DND-41 (cell line): ENCODE results near the gene PLA2G12B.

Experiments used
- ATAC-seq: fragments of 200-7000 bp; cut with Tn5 transposase; 3 replicates; pipeline ENCODE4 v1.9.1; 2021; ENCODE audit warnings: low read depth; ENCODE audit not compliant: insufficient read depth
- DNase-seq: peaks from one replicate; pipeline ENCODE4 v3.0.0-alpha.2; 2020
- H2AFZ ChIP-seq: 2 replicates; pipeline ENCODE4 v1.6.0; 2012; ENCODE audit warnings: low read depth, low read length
- H3K27ac ChIP-seq: 2 replicates; pipeline ENCODE4 v1.5.1; 2012; ENCODE audit warnings: low read length, inconsistent platforms
- H3K27me3 ChIP-seq: fragments of 200-600 bp; sonication (generic); 2 replicates; pipeline ENCODE4 v1.6.0; 2012; ENCODE audit warnings: low read length, mild to moderate bottlenecking, inconsistent platforms; ENCODE audit not compliant: insufficient read depth, poor library complexity
- H3K36me3 ChIP-seq: 2 replicates; pipeline ENCODE4 v1.5.1; 2012; ENCODE audit warnings: low read length, inconsistent platforms; ENCODE audit not compliant: insufficient read depth
- H3K4me1 ChIP-seq: 2 replicates; pipeline ENCODE4 v1.5.1; 2012; ENCODE audit warnings: mild to moderate bottlenecking, low read length; ENCODE audit not compliant: insufficient read depth
- H3K4me2 ChIP-seq: 2 replicates; pipeline ENCODE4 v1.6.0; 2012; ENCODE audit warnings: mild to moderate bottlenecking, moderate library complexity, low read length, inconsistent platforms; ENCODE audit not compliant: insufficient read depth
- H3K4me3 ChIP-seq, 2 experiments: fragments of 200-600 bp in 1 of 2; shearing (Covaris generic) in 1 of 2; 2 replicates each; pipeline ENCODE4 v1.5.1; 2012 to 2016; ENCODE audit warnings: inconsistent platforms in 2 of 2, low read length in 2 of 2, mild to moderate bottlenecking in 2 of 2, low read depth in 1 of 2, moderate library complexity in 1 of 2
- H3K79me2 ChIP-seq: 2 replicates; pipeline ENCODE4 v1.6.0; 2012; ENCODE audit warnings: low read length, inconsistent platforms; ENCODE audit not compliant: insufficient read depth
- H3K9ac ChIP-seq: 2 replicates; pipeline ENCODE4 v1.6.0; 2012; ENCODE audit warnings: low read depth, mild to moderate bottlenecking, inconsistent platforms, low read length, moderate library complexity
- H3K9me3 ChIP-seq: 2 replicates; pipeline ENCODE4 v1.5.1; 2012; ENCODE audit warnings: low read length, moderate library complexity, mild to moderate bottlenecking, inconsistent platforms; ENCODE audit not compliant: insufficient read depth, severe bottlenecking
- H4K20me1 ChIP-seq: 2 replicates; pipeline ENCODE4 v1.6.0; 2012; ENCODE audit warnings: low read length; ENCODE audit not compliant: insufficient read depth
- EZH2 ChIP-seq: IDR thresholded peaks from 3 replicates; pipeline ENCODE4 v1.6.1; 2012; ENCODE audit warnings: borderline replicate concordance, low read depth, mild to moderate bottlenecking, moderate library complexity, low read length, inconsistent platforms; ENCODE audit not compliant: severe bottlenecking
- TF ChIP-seq, protein P1 (sequence below): IDR thresholded peaks from 2 replicates; pipeline ENCODE4 v1.5.1; 2012; ENCODE audit warnings: borderline replicate concordance, low read length, moderate library complexity, mild to moderate bottlenecking; ENCODE audit not compliant: poor library complexity, severe bottlenecking; ENCODE audit errors: extremely low read depth

PLA2G12B gene

DNA sequence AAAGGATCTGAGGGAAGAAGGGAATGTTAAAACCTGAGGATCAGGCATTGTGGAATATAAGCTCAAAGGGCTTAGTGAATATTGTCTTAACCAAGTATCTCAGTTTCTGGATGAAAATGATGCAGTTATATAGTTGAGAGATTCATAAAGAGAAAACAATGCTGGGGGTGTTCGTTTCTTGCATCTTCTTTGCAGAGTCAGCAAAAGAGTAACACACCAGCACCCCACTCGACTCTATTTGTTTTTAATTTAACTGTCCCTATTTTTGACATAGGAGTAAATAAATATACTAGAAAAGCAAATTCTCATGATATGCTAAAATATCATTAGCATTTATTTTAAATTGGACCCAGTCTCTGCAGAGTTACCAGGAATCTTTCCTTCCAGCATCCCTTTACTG, 68.7 kb downstream of the PLA2G12B start:
- Histone ChIP-seq H3K4me2 (no peak overlapping the region), H3K9me3 (no peaks in the 10 kb centered on the region), H4K20me1 (no peaks in the 10 kb centered on the region), H2AFZ (no peak overlapping the region), H3K79me2 (no peaks in the 10 kb centered on the region), H3K4me1 (no peaks in the 10 kb centered on the region), H3K27ac (no peak overlapping the region), H3K9ac (no peak overlapping the region), H3K4me3 (no peak overlapping the region), H3K36me3 (peaks cover 24% of the 10 kb centered on the region; the same call in 1 of the 2 replicates), H3K27me3 (no peaks in the 10 kb centered on the region)
- ATAC-seq (no peak), DNase-seq (no peak)
- TF ChIP-seq EZH2, result no peak
- TF ChIP-seq, protein P1, sequence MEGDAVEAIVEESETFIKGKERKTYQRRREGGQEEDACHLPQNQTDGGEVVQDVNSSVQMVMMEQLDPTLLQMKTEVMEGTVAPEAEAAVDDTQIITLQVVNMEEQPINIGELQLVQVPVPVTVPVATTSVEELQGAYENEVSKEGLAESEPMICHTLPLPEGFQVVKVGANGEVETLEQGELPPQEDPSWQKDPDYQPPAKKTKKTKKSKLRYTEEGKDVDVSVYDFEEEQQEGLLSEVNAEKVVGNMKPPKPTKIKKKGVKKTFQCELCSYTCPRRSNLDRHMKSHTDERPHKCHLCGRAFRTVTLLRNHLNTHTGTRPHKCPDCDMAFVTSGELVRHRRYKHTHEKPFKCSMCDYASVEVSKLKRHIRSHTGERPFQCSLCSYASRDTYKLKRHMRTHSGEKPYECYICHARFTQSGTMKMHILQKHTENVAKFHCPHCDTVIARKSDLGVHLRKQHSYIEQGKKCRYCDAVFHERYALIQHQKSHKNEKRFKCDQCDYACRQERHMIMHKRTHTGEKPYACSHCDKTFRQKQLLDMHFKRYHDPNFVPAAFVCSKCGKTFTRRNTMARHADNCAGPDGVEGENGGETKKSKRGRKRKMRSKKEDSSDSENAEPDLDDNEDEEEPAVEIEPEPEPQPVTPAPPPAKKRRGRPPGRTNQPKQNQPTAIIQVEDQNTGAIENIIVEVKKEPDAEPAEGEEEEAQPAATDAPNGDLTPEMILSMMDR, result no peak
